HS-27A (cell line): Measurements from ENCODE around the gene NEUROD6.

Source experiments
- DNase-seq: peaks from one replicate; pipeline ENCODE4 v3.0.0-alpha.2; 2012; ENCODE audit warnings: low read depth, missing footprints

Gene NEUROD6

GRCh38 chr7:31333291-31333690, 7.2 kb downstream of the NEUROD6 start:
- DNase-seq: no peak

GRCh38 chr7:31327071-31327470, 13.5 kb downstream of the NEUROD6 start:
- no peak for DNase-seq

- no peak for DNase-seq
These were observed 14.1 kb downstream of the NEUROD6 start for GRCh38 chr7:31326416-31326815.

GRCh38 chr7:31323101-31323500, 17.4 kb downstream of the NEUROD6 start:
- DNase-seq: no peak

GRCh38 chr7:31320675-31321074, 19.9 kb downstream of the NEUROD6 start:
- no peak for DNase-seq

GRCh38 chr7:31318313-31318712, 22.2 kb downstream of the NEUROD6 start:
- DNase-seq: no peak

GRCh38 chr7:31316876-31317275, 23.6 kb downstream of the NEUROD6 start:
- DNase-seq: no peak

- no peak for DNase-seq
These were observed 24.8 kb downstream of the NEUROD6 start for GRCh38 chr7:31315758-31316157.

- no peak for DNase-seq
These were observed 25.7 kb downstream of the NEUROD6 start for GRCh38 chr7:31314781-31315180.

- no peak for DNase-seq
These were observed 27.6 kb downstream of the NEUROD6 start for GRCh38 chr7:31312889-31313288.

GRCh38 chr7:31311552-31311951, 29.0 kb downstream of the NEUROD6 start:
- no peak for DNase-seq

GRCh38 chr7:31310321-31310935, 30.1 kb downstream of the NEUROD6 start:
- no peak for DNase-seq

GRCh38 chr7:31309407-31309806, 31.1 kb downstream of the NEUROD6 start:
- no peak for DNase-seq

- no peak for DNase-seq
These were observed 31.9 kb downstream of the NEUROD6 start for GRCh38 chr7:31308652-31309051.

- no peak for DNase-seq
These were observed 32.6 kb downstream of the NEUROD6 start for GRCh38 chr7:31307972-31308371.

- no peak for DNase-seq
These were observed 35.3 kb downstream of the NEUROD6 start for GRCh38 chr7:31305260-31305659.

- no peak for DNase-seq
These were observed 36.1 kb downstream of the NEUROD6 start for GRCh38 chr7:31304446-31304845.

GRCh38 chr7:31302356-31302755, 38.2 kb downstream of the NEUROD6 start:
- DNase-seq: no peak

- DNase-seq: no peak
These were observed 41.2 kb downstream of the NEUROD6 start for GRCh38 chr7:31299336-31299735.

GRCh38 chr7:31290601-31291000, 49.9 kb downstream of the NEUROD6 start:
- DNase-seq: no peak
